ENCODE data around the gene OR10G2. TPM values are rescaled to one million over a fixed set of nuclear protein-coding genes. Genes with fewer than 3 reads are reported as not detected.

The OR10G2 gene
- total and polyA plus RNA-seq, 12 donors = not detected

- TF ChIP-seq CTCF (IDR thresholded peaks at IDR 0.05) (no peak), POLR2A (IDR thresholded peaks at IDR 0.05) (no peak)
- no peak for DNase-seq
- no peak overlapping the region for H3K4me3 ChIP-seq
- no peak overlapping the region for H3K27ac ChIP-seq
- 66 to 80% (median 75%) methylated on average over 1 of the region's 1 CpG for WGBS, 4 donors
- no peaks in the 10 kb centered on the region for H3K9me3 ChIP-seq (replicated peaks in 1 of 3)
- intact Hi-C loops (cut with DNase I) = no loop called here
- no peaks in the 10 kb centered on the region for H3K4me1 ChIP-seq (replicated peaks in 1 of 2)
- H3K27me3 ChIP-seq = no peaks in the 10 kb centered on the region
- no peaks in the 10 kb centered on the region for H3K36me3 ChIP-seq (replicated peaks in 1 of 2)
Observed at GRCh38 chr14:21672116-21672515, 37.4 kb upstream of the OR10G2 start.

GRCh38 chr14:21671371-21671770 is 36.6 kb upstream of the OR10G2 start:
- Histone ChIP-seq H3K27ac (no peak overlapping the region), H3K9me3 (replicated peaks in 1 of 3) (no peaks in the 10 kb centered on the region), H3K4me1 (replicated peaks in 1 of 2) (no peaks in the 10 kb centered on the region), H3K36me3 (replicated peaks in 1 of 2) (no peaks in the 10 kb centered on the region), H3K4me3 (no peak overlapping the region), H3K27me3 (no peaks in the 10 kb centered on the region)
- TF ChIP-seq CTCF (IDR thresholded peaks at IDR 0.05) (no peak), POLR2A (IDR thresholded peaks at IDR 0.05) (no peak)
- 26 to 34% (median 30%) methylated on average over 2 of the region's 2 CpGs for WGBS, 4 donors
- intact Hi-C loops (cut with DNase I) = no loop called here
- DNase-seq = no peak

GRCh38 chr14:21669284-21669683 is 34.5 kb upstream of the OR10G2 start:
- Histone ChIP-seq H3K27ac (no peak overlapping the region), H3K36me3 (replicated peaks in 1 of 2) (no peaks in the 10 kb centered on the region), H3K27me3 (no peaks in the 10 kb centered on the region), H3K4me1 (replicated peaks in 1 of 2) (no peaks in the 10 kb centered on the region), H3K9me3 (replicated peaks in 1 of 3) (no peaks in the 10 kb centered on the region), H3K4me3 (no peak overlapping the region)
- intact Hi-C loops (cut with DNase I) = no loop called here
- no peak for DNase-seq
- TF ChIP-seq CTCF (IDR thresholded peaks at IDR 0.05) = no peak
- TF ChIP-seq POLR2A (IDR thresholded peaks at IDR 0.05) = no peak

- Histone ChIP-seq H3K4me3 (no peak overlapping the region), H3K9me3 (replicated peaks in 1 of 3) (no peaks in the 10 kb centered on the region), H3K36me3 (replicated peaks in 1 of 2) (no peaks in the 10 kb centered on the region), H3K27ac (no peak overlapping the region), H3K27me3 (no peaks in the 10 kb centered on the region), H3K4me1 (replicated peaks in 1 of 2) (no peaks in the 10 kb centered on the region)
- intact Hi-C loops (cut with DNase I) = no loop called here
- TF ChIP-seq CTCF (IDR thresholded peaks at IDR 0.05) (no peak), POLR2A (IDR thresholded peaks at IDR 0.05) (no peak)
- 73 to 80% (median 75%) methylated on average over 3 of the region's 3 CpGs for WGBS, 4 donors
- no peak for DNase-seq
Observed at GRCh38 chr14:21668377-21668776, 33.6 kb upstream of the OR10G2 start.
